Lower lobe of right lung (tissue), 2 donors: ENCODE measurements around the gene HBS1L. TPM values are rescaled to one million over a fixed set of nuclear protein-coding genes. Genes with fewer than 3 reads are reported as not detected.

ENCODE experiments used
- ATAC-seq, 2 donors: fragments of 200-7000 bp; cut with Tn5 transposase; one replicate each; pipeline ENCODE4 v1.9.1; 2020 to 2022; ENCODE audit warnings: mild to moderate bottlenecking in 2 of 2, moderate library complexity in 2 of 2
- DNase-seq: peaks from one replicate; pipeline ENCODE4 v3.0.0-alpha.2; 2020
- H3K27ac ChIP-seq: fragments of 200-600 bp; one replicate; pipeline ENCODE4 v1.8.0; 2022
- H3K27me3 ChIP-seq: fragments of 200-600 bp; one replicate; pipeline ENCODE4 v1.8.0; 2022; ENCODE audit warnings: low read depth
- H3K36me3 ChIP-seq: fragments of 200-600 bp; one replicate; pipeline ENCODE4 v1.8.0; 2022; ENCODE audit warnings: mild to moderate bottlenecking
- H3K4me1 ChIP-seq: fragments of 200-600 bp; one replicate; pipeline ENCODE4 v1.8.0; 2022
- H3K4me3 ChIP-seq: fragments of 200-600 bp; one replicate; pipeline ENCODE4 v1.8.0; 2022; ENCODE audit warnings: mild to moderate bottlenecking
- H3K9me3 ChIP-seq: fragments of 200-600 bp; one replicate; pipeline ENCODE4 v1.8.0; 2022
- CTCF ChIP-seq: fragments of 200-600 bp; IDR thresholded peaks from one replicate; pipeline ENCODE4 v1.8.0; 2022; ENCODE audit warnings: antibody characterized with exemption, mild to moderate bottlenecking
- intact Hi-C: fragments of 100-400 bp; cut with DNase I; formaldehyde crosslinking; loops from one replicate; pipeline ENCODE4 v1.11.0; 2022
- total RNA-seq: library from RNA; stranded (reverse); fragmentation: NEBNext Ultra II Directional; extraction: Animal tissue kit (Norgen Biotek cat#: 25700); gene quantifications from one replicate; pipeline ENCODE4 v1.2.1, GENCODE V29; 2021
- donor health status: DM: no; HTN: yes; CAD: no; lungs with severe emphysema.

Gene HBS1L
- total RNA-seq, 1 donor from 2014 or later: 51.3 TPM

GRCh38 chr6:134974370-134974769, 80.3 kb downstream of the HBS1L start:
- no peak for DNase-seq
- TF ChIP-seq CTCF: no peak
- Histone ChIP-seq H3K9me3 (no peaks in the 10 kb centered on the region), H3K36me3 (peaks cover 41% of the 10 kb centered on the region), H3K27me3 (no peaks in the 10 kb centered on the region), H3K4me3 (no peak overlapping the region), H3K27ac (no peak overlapping the region), H3K4me1 (no peaks in the 10 kb centered on the region)
- intact Hi-C loops: no loop called here
- no peak for ATAC-seq

GRCh38 chr6:134967711-134968110, 86.9 kb downstream of the HBS1L start:
- Histone ChIP-seq H3K27ac (no peak overlapping the region), H3K4me1 (no peaks in the 10 kb centered on the region), H3K27me3 (no peaks in the 10 kb centered on the region), H3K36me3 (peaks cover 49% of the 10 kb centered on the region), H3K4me3 (no peak overlapping the region), H3K9me3 (no peaks in the 10 kb centered on the region)
- no peak for ATAC-seq
- intact Hi-C loops: no loop called here
- DNase-seq: no peak
- TF ChIP-seq CTCF: no peak

GRCh38 chr6:134964451-134965203, 90.0 kb downstream of the HBS1L start:
- ATAC-seq: no peak
- intact Hi-C loops: no loop called here

GRCh38 chr6:134962421-134962820, 92.2 kb downstream of the HBS1L start:
- intact Hi-C loops: no loop called here
- ATAC-seq (no peak), DNase-seq (no peak)
- peaks cover 43% of the 10 kb centered on the region for H3K36me3 ChIP-seq
- no peaks in the 10 kb centered on the region for H3K9me3 ChIP-seq
- TF ChIP-seq CTCF: no peak
- no peaks in the 10 kb centered on the region for H3K4me1 ChIP-seq
- no peak overlapping the region for H3K4me3 ChIP-seq
- H3K27ac ChIP-seq: no peak overlapping the region
- no peaks in the 10 kb centered on the region for H3K27me3 ChIP-seq

More at GRCh38 chr6:134964451-134965203, 90.0 kb downstream of the HBS1L start:
- no peaks in the 10 kb centered on the region for H3K4me1 ChIP-seq
- no peak for TF ChIP-seq CTCF
- no peaks in the 10 kb centered on the region for H3K27me3 ChIP-seq
- no peak for DNase-seq
- H3K9me3 ChIP-seq: no peaks in the 10 kb centered on the region
- no peak overlapping the region for H3K27ac ChIP-seq
- H3K4me3 ChIP-seq: no peak overlapping the region
- H3K36me3 ChIP-seq: peaks cover 43% of the 10 kb centered on the region

GRCh38 chr6:134961366-134961765, 93.3 kb downstream of the HBS1L start:
- Histone ChIP-seq H3K4me1 (no peaks in the 10 kb centered on the region), H3K9me3 (no peaks in the 10 kb centered on the region), H3K4me3 (no peak overlapping the region), H3K27ac (no peak overlapping the region), H3K36me3 (peaks cover 38% of the 10 kb centered on the region), H3K27me3 (no peaks in the 10 kb centered on the region)
- DNase-seq: no peak
- ATAC-seq: no peak
- intact Hi-C loops: no loop called here
- TF ChIP-seq CTCF: no peak
